ENCODE results near the gene TOX3. TPM values are rescaled to one million over a fixed set of nuclear protein-coding genes. Genes with fewer than 3 reads are reported as not detected.

The TOX3 gene
- total and polyA plus RNA-seq, 2 experiments from 2014 or later, result 9.8 to 15.6 TPM

DNA sequence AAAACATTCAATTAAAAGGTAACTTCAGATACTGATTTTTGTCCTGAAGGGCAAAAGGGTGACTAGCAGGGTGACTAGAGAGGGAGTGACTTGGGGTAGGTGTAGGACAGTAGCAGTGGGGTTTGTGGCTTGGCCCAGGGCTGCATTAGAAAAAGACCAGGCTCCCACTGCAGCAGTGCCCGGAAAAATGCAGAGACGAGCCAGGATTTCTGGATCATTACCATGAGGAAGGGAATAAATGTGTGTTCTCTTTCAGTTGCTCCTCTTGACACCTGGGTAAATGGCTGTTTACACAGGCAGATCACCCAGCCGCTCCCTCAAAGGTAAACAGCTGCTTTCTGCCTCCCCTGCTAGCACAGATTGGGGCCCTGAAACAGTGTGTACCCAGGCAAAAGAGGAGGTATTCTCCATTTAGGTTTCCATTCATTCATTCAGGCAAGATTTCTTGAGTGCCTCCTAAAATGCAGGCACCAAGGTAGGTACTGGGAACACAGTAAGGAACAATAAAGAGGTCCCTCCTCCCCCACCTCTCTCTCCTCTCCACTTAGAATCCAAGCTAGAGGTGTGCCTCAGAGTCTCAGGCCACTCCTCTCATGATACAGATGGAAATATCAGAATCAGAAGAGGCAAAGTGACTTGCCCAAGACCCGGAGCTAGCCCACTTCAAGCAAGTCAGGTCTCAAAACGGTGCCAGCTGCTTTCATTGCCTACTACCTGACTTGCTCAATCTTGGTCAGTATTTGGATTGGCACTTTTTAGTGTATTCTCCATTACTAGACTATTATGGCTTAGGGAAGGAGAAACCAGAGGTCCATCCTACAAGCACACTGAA is 15.2 kb upstream of the TOX3 start (continued):
- TF ChIP-seq, protein P1, sequence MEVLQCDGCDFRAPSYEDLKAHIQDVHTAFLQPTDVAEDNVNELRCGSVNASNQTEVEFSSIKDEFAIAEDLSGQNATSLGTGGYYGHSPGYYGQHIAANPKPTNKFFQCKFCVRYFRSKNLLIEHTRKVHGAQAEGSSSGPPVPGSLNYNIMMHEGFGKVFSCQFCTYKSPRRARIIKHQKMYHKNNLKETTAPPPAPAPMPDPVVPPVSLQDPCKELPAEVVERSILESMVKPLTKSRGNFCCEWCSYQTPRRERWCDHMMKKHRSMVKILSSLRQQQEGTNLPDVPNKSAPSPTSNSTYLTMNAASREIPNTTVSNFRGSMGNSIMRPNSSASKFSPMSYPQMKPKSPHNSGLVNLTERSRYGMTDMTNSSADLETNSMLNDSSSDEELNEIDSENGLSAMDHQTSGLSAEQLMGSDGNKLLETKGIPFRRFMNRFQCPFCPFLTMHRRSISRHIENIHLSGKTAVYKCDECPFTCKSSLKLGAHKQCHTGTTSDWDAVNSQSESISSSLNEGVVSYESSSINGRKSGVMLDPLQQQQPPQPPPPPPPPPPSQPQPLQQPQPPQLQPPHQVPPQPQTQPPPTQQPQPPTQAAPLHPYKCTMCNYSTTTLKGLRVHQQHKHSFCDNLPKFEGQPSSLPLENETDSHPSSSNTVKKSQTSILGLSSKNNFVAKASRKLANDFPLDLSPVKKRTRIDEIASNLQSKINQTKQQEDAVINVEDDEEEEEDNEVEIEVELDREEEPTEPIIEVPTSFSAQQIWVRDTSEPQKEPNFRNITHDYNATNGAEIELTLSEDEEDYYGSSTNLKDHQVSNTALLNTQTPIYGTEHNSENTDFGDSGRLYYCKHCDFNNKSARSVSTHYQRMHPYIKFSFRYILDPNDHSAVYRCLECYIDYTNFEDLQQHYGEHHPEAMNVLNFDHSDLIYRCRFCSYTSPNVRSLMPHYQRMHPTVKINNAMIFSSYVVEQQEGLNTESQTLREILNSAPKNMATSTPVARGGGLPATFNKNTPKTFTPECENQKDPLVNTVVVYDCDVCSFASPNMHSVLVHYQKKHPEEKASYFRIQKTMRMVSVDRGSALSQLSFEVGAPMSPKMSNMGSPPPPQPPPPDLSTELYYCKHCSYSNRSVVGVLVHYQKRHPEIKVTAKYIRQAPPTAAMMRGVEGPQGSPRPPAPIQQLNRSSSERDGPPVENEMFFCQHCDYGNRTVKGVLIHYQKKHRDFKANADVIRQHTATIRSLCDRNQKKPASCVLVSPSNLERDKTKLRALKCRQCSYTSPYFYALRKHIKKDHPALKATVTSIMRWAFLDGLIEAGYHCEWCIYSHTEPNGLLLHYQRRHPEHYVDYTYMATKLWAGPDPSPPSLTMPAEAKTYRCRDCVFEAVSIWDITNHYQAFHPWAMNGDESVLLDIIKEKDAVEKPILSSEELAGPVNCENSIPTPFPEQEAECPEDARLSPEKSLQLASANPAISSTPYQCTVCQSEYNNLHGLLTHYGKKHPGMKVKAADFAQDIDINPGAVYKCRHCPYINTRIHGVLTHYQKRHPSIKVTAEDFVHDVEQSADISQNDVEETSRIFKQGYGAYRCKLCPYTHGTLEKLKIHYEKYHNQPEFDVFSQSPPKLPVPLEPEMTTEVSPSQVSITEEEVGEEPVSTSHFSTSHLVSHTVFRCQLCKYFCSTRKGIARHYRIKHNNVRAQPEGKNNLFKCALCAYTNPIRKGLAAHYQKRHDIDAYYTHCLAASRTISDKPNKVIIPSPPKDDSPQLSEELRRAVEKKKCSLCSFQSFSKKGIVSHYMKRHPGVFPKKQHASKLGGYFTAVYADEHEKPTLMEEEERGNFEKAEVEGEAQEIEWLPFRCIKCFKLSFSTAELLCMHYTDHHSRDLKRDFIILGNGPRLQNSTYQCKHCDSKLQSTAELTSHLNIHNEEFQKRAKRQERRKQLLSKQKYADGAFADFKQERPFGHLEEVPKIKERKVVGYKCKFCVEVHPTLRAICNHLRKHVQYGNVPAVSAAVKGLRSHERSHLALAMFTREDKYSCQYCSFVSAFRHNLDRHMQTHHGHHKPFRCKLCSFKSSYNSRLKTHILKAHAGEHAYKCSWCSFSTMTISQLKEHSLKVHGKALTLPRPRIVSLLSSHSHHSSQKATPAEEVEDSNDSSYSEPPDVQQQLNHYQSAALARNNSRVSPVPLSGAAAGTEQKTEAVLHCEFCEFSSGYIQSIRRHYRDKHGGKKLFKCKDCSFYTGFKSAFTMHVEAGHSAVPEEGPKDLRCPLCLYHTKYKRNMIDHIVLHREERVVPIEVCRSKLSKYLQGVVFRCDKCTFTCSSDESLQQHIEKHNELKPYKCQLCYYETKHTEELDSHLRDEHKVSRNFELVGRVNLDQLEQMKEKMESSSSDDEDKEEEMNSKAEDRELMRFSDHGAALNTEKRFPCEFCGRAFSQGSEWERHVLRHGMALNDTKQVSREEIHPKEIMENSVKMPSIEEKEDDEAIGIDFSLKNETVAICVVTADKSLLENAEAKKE (CRISPR knock-in tag; IDR thresholded peaks at IDR 0.05), result no peak

DNA sequence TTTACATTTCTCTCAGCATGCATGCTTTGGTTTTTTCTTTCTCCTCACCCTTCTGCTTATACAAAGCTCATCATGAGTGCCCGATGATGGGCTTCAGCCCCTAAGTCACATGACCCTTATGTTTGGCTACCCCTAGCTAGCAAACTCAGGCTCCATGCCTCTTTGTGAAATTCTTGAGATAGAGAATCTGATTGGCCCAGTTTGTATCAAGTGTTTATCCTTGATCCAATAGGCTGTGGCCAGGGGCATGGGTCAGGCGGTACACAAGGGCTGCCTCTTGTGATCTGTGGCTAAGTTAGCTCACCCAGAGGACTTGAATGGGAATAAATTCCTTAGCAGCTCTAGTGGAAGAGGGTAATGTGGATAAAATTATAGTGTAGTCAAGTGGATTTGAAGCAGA is 11.5 kb upstream of the TOX3 start:
- Mint-ChIP-seq H3K4me1 (peaks cover 31% of the 10 kb centered on the region), H3K4me3 (no peak overlapping the region), H3K36me3 (ENCODE audit: low read depth) (no peaks in the 10 kb centered on the region; the same call in 2 of the 3 replicates), H3K27ac (no peak overlapping the region), H3K9me3 (no peaks in the 10 kb centered on the region; the same call in 1 of the 3 replicates), H3K27me3 (ENCODE audit: insufficient read depth, low read depth, poor library complexity) (peaks cover 7% of the 10 kb centered on the region)
- no peak overlapping the region for H3K27ac ChIP-seq (ENCODE audit: low read depth)
- H2AFZ ChIP-seq, result no peak overlapping the region
- no peaks in the 10 kb centered on the region for H3F3A ChIP-seq (replicated peaks; ENCODE audit: low read depth)
- ATAC-seq (no peak), DNase-seq (ENCODE audit: low spot score) (no peak)
- no peaks in the 10 kb centered on the region for H4K20me1 ChIP-seq (replicated peaks; ENCODE audit: insufficient read depth)
- H3K79me2 ChIP-seq (replicated peaks; ENCODE audit: insufficient read depth), result no peaks in the 10 kb centered on the region
- H3K4me2 ChIP-seq, result no peak overlapping the region
- H3K4me3 ChIP-seq, result no peak overlapping the region
- H3K27me3 ChIP-seq (ENCODE audit: insufficient read depth), result peaks cover 22% of the 10 kb centered on the region
- peaks cover 25% of the 10 kb centered on the region for H3K4me1 ChIP-seq (ENCODE audit: insufficient read depth)
- no peaks in the 10 kb centered on the region for H3K36me3 ChIP-seq (ENCODE audit: insufficient read depth)
- peaks cover 7% of the 10 kb centered on the region; the same call in 1 of the 2 replicates for H3K9me2 ChIP-seq (ENCODE audit: insufficient read depth)
- no peak for TF ChIP-seq EZH2 (IDR thresholded peaks at IDR 0.05; ENCODE audit: low read depth, unreplicated experiment)
- TF ChIP-seq ZNF331 (CRISPR knock-in tag; IDR thresholded peaks at IDR 0.05; ENCODE audit: low read depth), result no peak
- TF ChIP-seq, protein P2, sequence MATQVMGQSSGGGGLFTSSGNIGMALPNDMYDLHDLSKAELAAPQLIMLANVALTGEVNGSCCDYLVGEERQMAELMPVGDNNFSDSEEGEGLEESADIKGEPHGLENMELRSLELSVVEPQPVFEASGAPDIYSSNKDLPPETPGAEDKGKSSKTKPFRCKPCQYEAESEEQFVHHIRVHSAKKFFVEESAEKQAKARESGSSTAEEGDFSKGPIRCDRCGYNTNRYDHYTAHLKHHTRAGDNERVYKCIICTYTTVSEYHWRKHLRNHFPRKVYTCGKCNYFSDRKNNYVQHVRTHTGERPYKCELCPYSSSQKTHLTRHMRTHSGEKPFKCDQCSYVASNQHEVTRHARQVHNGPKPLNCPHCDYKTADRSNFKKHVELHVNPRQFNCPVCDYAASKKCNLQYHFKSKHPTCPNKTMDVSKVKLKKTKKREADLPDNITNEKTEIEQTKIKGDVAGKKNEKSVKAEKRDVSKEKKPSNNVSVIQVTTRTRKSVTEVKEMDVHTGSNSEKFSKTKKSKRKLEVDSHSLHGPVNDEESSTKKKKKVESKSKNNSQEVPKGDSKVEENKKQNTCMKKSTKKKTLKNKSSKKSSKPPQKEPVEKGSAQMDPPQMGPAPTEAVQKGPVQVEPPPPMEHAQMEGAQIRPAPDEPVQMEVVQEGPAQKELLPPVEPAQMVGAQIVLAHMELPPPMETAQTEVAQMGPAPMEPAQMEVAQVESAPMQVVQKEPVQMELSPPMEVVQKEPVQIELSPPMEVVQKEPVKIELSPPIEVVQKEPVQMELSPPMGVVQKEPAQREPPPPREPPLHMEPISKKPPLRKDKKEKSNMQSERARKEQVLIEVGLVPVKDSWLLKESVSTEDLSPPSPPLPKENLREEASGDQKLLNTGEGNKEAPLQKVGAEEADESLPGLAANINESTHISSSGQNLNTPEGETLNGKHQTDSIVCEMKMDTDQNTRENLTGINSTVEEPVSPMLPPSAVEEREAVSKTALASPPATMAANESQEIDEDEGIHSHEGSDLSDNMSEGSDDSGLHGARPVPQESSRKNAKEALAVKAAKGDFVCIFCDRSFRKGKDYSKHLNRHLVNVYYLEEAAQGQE (IDR thresholded peaks at IDR 0.05; ENCODE audit: unreplicated experiment), result no peak
- no peak for TF ChIP-seq CREB1 (CRISPR knock-in tag; IDR thresholded peaks at IDR 0.05; ENCODE audit: low read depth)
